Stomach smooth muscle (tissue), 2 donors: Measurements from ENCODE around the gene ICAM5.

ENCODE experiments used
- H3K27ac ChIP-seq: one replicate; pipeline ENCODE4 v1.7.0; 2013; ENCODE audit warnings: mild to moderate bottlenecking, low read length, inconsistent platforms
- H3K27me3 ChIP-seq, 2 donors: one replicate each; pipeline ENCODE4 v1.7.0; 2013; ENCODE audit warnings: low read length in 2 of 2; ENCODE audit not compliant: insufficient read depth in 2 of 2, control insufficient read depth in 1 of 2
- H3K36me3 ChIP-seq, 2 donors: one replicate each; pipeline ENCODE4 v1.7.0; 2013; ENCODE audit warnings: low read length in 2 of 2; ENCODE audit not compliant: control insufficient read depth in 2 of 2, insufficient read depth in 2 of 2
- H3K4me1 ChIP-seq: one replicate; pipeline ENCODE4 v1.7.0; 2013; ENCODE audit warnings: low read length; ENCODE audit not compliant: control insufficient read depth, insufficient read depth
- H3K4me3 ChIP-seq, 2 donors: one replicate each; pipeline ENCODE4 v1.7.0; 2013; ENCODE audit warnings: low read length in 2 of 2
- H3K9ac ChIP-seq, 2 donors: one replicate each; pipeline ENCODE4 v1.7.0; 2013; ENCODE audit warnings: low read length in 2 of 2, mild to moderate bottlenecking in 1 of 2
- H3K9me3 ChIP-seq, 2 donors: one replicate each; pipeline ENCODE4 v1.7.0; 2013; ENCODE audit warnings: low read length in 2 of 2; ENCODE audit not compliant: control insufficient read depth in 2 of 2
- donor health status: healthy.
- donor health status: Pancreatic carcinoma.

Gene ICAM5

GRCh38 chr19:10284960-10285278, 4.8 kb upstream of the ICAM5 start:
- H3K27me3 ChIP-seq, result peaks cover 29 to 41% of the 10 kb centered on the region in 2 donors
- no peak overlapping the region for H3K27ac ChIP-seq
- H3K9me3 ChIP-seq, result no peaks in the 10 kb centered on the region
- no peak overlapping the region for H3K9ac ChIP-seq
- H3K36me3 ChIP-seq, result no peaks in the 10 kb centered on the region
- H3K4me3 ChIP-seq, result no peak overlapping the region
- H3K4me1 ChIP-seq, result peaks cover 23% of the 10 kb centered on the region

- Histone ChIP-seq H3K9ac (no peak overlapping the region), H3K36me3 (no peaks in the 10 kb centered on the region), H3K4me1 (peaks cover 28% of the 10 kb centered on the region), H3K4me3 (no peak overlapping the region), H3K9me3 (no peaks in the 10 kb centered on the region), H3K27me3 (peaks cover 34 to 46% of the 10 kb centered on the region in 2 donors), H3K27ac (no peak overlapping the region)
Observed at GRCh38 chr19:10285393-10285792, 4.4 kb upstream of the ICAM5 start.

GRCh38 chr19:10286803-10287737, 2.7 kb upstream of the ICAM5 start, which contains the start of gene ICAM4:
Gene ICAM4, plus strand, starts transcription at chr19:10286955. Its CDS starts 58 bp downstream, at chr19:10287013.
- H3K27ac ChIP-seq, result no peak within 1 kb of the TSS
- H3K27me3 ChIP-seq, result peaks cover 50 to 62% of the 10 kb centered on the region in 2 donors
- H3K4me3 ChIP-seq, result peak within 1 kb of the TSS in 1 of 2 donors; percentile 15
- peaks cover 45% of the 10 kb centered on the region for H3K4me1 ChIP-seq
- no peak within 1 kb of the TSS for H3K9ac ChIP-seq
- H3K9me3 ChIP-seq, result no peaks in the 10 kb centered on the region
- no peaks in the 10 kb centered on the region for H3K36me3 ChIP-seq

GRCh38 chr19:10288662-10289166, 1.0 kb upstream of the ICAM5 start:
- Histone ChIP-seq H3K9ac (no peak overlapping the region), H3K9me3 (no peaks in the 10 kb centered on the region), H3K27ac (no peak overlapping the region), H3K4me1 (peaks cover 56% of the 10 kb centered on the region), H3K36me3 (no peaks in the 10 kb centered on the region), H3K27me3 (peaks cover 67 to 74% of the 10 kb centered on the region in 2 donors), H3K4me3 (peak overlapping the region; percentile 49 to 62)

- Histone ChIP-seq H3K4me3 (peak overlapping the region; percentile 49 to 62), H3K9ac (no peak overlapping the region), H3K4me1 (peaks cover 56% of the 10 kb centered on the region), H3K27ac (no peak overlapping the region), H3K27me3 (peaks cover 72 to 79% of the 10 kb centered on the region in 2 donors), H3K36me3 (no peaks in the 10 kb centered on the region), H3K9me3 (no peaks in the 10 kb centered on the region)
Observed at GRCh38 chr19:10289167-10289835, 451 bp upstream of the ICAM5 start.

- Histone ChIP-seq H3K9ac (no peak overlapping the region), H3K4me3 (peak overlapping the region in 1 of 2 donors; percentile 67), H3K4me1 (peaks cover 54% of the 10 kb centered on the region), H3K36me3 (no peaks in the 10 kb centered on the region), H3K9me3 (no peaks in the 10 kb centered on the region), H3K27me3 (peaks cover 77 to 90% of the 10 kb centered on the region in 2 donors), H3K27ac (no peak overlapping the region)
Observed at GRCh38 chr19:10290357-10290875, 664 bp downstream of the ICAM5 start.

GRCh38 chr19:10290876-10291553, 1.3 kb downstream of the ICAM5 start:
- Histone ChIP-seq H3K27ac (no peak overlapping the region), H3K4me1 (peaks cover 56% of the 10 kb centered on the region)

GRCh38 chr19:10291554-10292205, 1.9 kb downstream of the ICAM5 start:
- Histone ChIP-seq H3K4me3 (peak overlapping the region; percentile 55 to 67), H3K36me3 (no peaks in the 10 kb centered on the region), H3K9ac (no peak overlapping the region), H3K9me3 (no peaks in the 10 kb centered on the region), H3K27me3 (peaks cover 78 to 98% of the 10 kb centered on the region in 2 donors), H3K4me1 (peaks cover 55% of the 10 kb centered on the region), H3K27ac (no peak overlapping the region)

More at GRCh38 chr19:10290876-10291553, 1.3 kb downstream of the ICAM5 start:
- Histone ChIP-seq H3K9me3 (no peaks in the 10 kb centered on the region), H3K9ac (no peak overlapping the region), H3K4me3 (peak overlapping the region; percentile 55 to 67), H3K27me3 (peaks cover 79 to 96% of the 10 kb centered on the region in 2 donors), H3K36me3 (no peaks in the 10 kb centered on the region)

- Histone ChIP-seq H3K4me1 (peaks cover 52% of the 10 kb centered on the region), H3K27me3 (peaks cover 78 to 94% of the 10 kb centered on the region in 2 donors), H3K36me3 (no peaks in the 10 kb centered on the region), H3K27ac (no peak overlapping the region), H3K9me3 (no peaks in the 10 kb centered on the region), H3K9ac (no peak overlapping the region), H3K4me3 (peak overlapping the region; percentile 55 to 67)
Observed at GRCh38 chr19:10292206-10292788, 2.5 kb downstream of the ICAM5 start.
